ENCODE measurements around the gene KRTAP5-8. TPM values are rescaled to one million over a fixed set of nuclear protein-coding genes. Genes with fewer than 3 reads are reported as not detected.
"Not testable (repeated sequence)": the region's sequence is repeated elsewhere in the genome, so short reads cannot be mapped to it uniquely, and the experiment has no call there.

Gene KRTAP5-8
- total and polyA plus RNA-seq, 2 experiments from 2014 or later: not detected

GRCh38 chr11:71526796-71527575, 10.8 kb upstream of the KRTAP5-8 start, which contains the start of gene KRTAP5-7:
Gene KRTAP5-7, plus strand, starts transcription at chr11:71527267. Its CDS starts 34 bp downstream, at chr11:71527301.
- H3F3A ChIP-seq (replicated peaks; ENCODE audit: low read depth); H3K4me3 ChIP-seq; H3K9me2 ChIP-seq (ENCODE audit: insufficient read depth); H3K4me2 ChIP-seq; H3K4me1 ChIP-seq (ENCODE audit: insufficient read depth); H3K27ac ChIP-seq (ENCODE audit: low read depth); H3K27me3 Mint-ChIP-seq (ENCODE audit: insufficient read depth, low read depth, poor library complexity); H3K36me3 Mint-ChIP-seq (ENCODE audit: low read depth); H4K20me1 ChIP-seq (replicated peaks; ENCODE audit: insufficient read depth); H3K27ac Mint-ChIP-seq; H3K4me3 Mint-ChIP-seq; H2AFZ ChIP-seq; H3K36me3 ChIP-seq (ENCODE audit: insufficient read depth); DNase-seq (ENCODE audit: low spot score); H3K9me3 Mint-ChIP-seq; H3K79me2 ChIP-seq (replicated peaks; ENCODE audit: insufficient read depth); H3K27me3 ChIP-seq (ENCODE audit: insufficient read depth); ATAC-seq; H3K4me1 Mint-ChIP-seq: not testable (repeated sequence)

GRCh38 chr11:71527576-71528210, 10.1 kb upstream of the KRTAP5-8 start:
- no peaks in the 10 kb centered on the region for H4K20me1 ChIP-seq (replicated peaks; ENCODE audit: insufficient read depth)
- no peak overlapping the region for H3K27ac ChIP-seq (ENCODE audit: low read depth)
- H3K27ac Mint-ChIP-seq: no peak overlapping the region
- H3K36me3 Mint-ChIP-seq (ENCODE audit: low read depth): no peaks in the 10 kb centered on the region
- peaks cover 2% of the 10 kb centered on the region; the same call in 1 of the 3 replicates for H3K4me1 Mint-ChIP-seq
- no peaks in the 10 kb centered on the region for H3K36me3 ChIP-seq (ENCODE audit: insufficient read depth)
- H3K27me3 ChIP-seq (ENCODE audit: insufficient read depth): no peaks in the 10 kb centered on the region
- H3K4me1 ChIP-seq (ENCODE audit: insufficient read depth): no peaks in the 10 kb centered on the region
- H3F3A ChIP-seq (replicated peaks; ENCODE audit: low read depth): no peaks in the 10 kb centered on the region
- no peak overlapping the region for H2AFZ ChIP-seq
- no peak overlapping the region for H3K4me2 ChIP-seq
- H3K27me3 Mint-ChIP-seq (ENCODE audit: insufficient read depth, low read depth, poor library complexity): peaks cover 2% of the 10 kb centered on the region
- 0 out of 2 replicates have a peak, but pooled peaks cover 6% of the 10 kb centered on the region for H3K9me2 ChIP-seq (ENCODE audit: insufficient read depth)
- no peak overlapping the region for H3K4me3 Mint-ChIP-seq
- no peaks in the 10 kb centered on the region for H3K79me2 ChIP-seq (replicated peaks; ENCODE audit: insufficient read depth)
- ATAC-seq (no peak), DNase-seq (ENCODE audit: low spot score) (no peak)
- H3K9me3 Mint-ChIP-seq: no peaks in the 10 kb centered on the region; the same call in 2 of the 3 replicates
- no peak overlapping the region for H3K4me3 ChIP-seq
- TF ChIP-seq ZNF462 (CRISPR knock-in tag; IDR thresholded peaks at IDR 0.05): no peak
- no peak for TF ChIP-seq STAT1 (IDR thresholded peaks at IDR 0.05; ENCODE audit: unreplicated experiment)
- no peak for TF ChIP-seq JUNB (IDR thresholded peaks at IDR 0.05; ENCODE audit: unreplicated experiment)
- TF ChIP-seq ZNF331 (CRISPR knock-in tag; IDR thresholded peaks at IDR 0.05; ENCODE audit: low read depth): no peak
- no peak for TF ChIP-seq ZNF114 (CRISPR knock-in tag; IDR thresholded peaks at IDR 0.05)
- TF ChIP-seq EZH2phosphoT487 (IDR thresholded peaks at IDR 0.05; ENCODE audit: unreplicated experiment): no peak
- TF ChIP-seq CTCF (conservative IDR thresholded peaks at IDR 0.05; ENCODE audit: low read depth in 2 of 2): no peak
- no peak for TF ChIP-seq REST (IDR thresholded peaks at IDR 0.05; ENCODE audit: unreplicated experiment)
